H1 (cell line): ENCODE data around the gene CNTNAP3B. TPM values are rescaled to one million over a fixed set of nuclear protein-coding genes. Genes with fewer than 3 reads are reported as not detected.
"Not testable (repeated sequence)": the region's sequence is repeated elsewhere in the genome, so short reads cannot be mapped to it uniquely, and the experiment has no call there.

Experiments
- CTCF ChIA-PET: fragments of 300-600 bp; sonication (Branson Sonifier 250); formaldehyde crosslinking; loops from one replicate; lab custom pipeline; 2021; ENCODE audit not compliant: partially characterized antibody; lab: Charles Lee
- POLR2A ChIA-PET: fragments of 300-600 bp; sonication (Branson Sonifier 250); formaldehyde crosslinking; loops from one replicate; lab custom pipeline; 2021; ENCODE audit warnings: inconsistent platforms; ENCODE audit not compliant: partially characterized antibody; lab: Charles Lee
- DNase-seq, 2 experiments: peaks; one replicate each; pipeline versions ENCODE4 v3.0.0 to v3.0.0-alpha.2; 2010 to 2022; ENCODE audit warnings: low spot score in 2 of 2, low read depth in 1 of 2, mixed read lengths in 1 of 2
- FAIRE-seq: peaks from 2 replicates; lab custom pipeline; 2011; peaks lifted over from hg19 to GRCh38; lab: Jason Lieb, UNC
- H2AFZ ChIP-seq: 2 replicates; pipeline ENCODE4 v1.8.1; 2012; ENCODE audit warnings: low read length, inconsistent platforms
- H2AK5ac ChIP-seq: 2 replicates; pipeline ENCODE4 v1.6.1; 2013; ENCODE audit warnings: low read depth, low read length
- H2BK120ac ChIP-seq: replicated peaks from 2 replicates; pipeline ENCODE3; 2013; ENCODE audit warnings: low read depth, low read length, inconsistent platforms
- H2BK12ac ChIP-seq: 2 replicates; pipeline ENCODE4 v1.6.1; 2013; ENCODE audit warnings: low read depth, low read length
- H2BK15ac ChIP-seq: 2 replicates; pipeline ENCODE4 v1.6.1; 2013; ENCODE audit warnings: low read length
- H2BK20ac ChIP-seq: 2 replicates; pipeline ENCODE4 v1.6.1; 2013; ENCODE audit warnings: low read length
- H2BK5ac ChIP-seq: 2 replicates; pipeline ENCODE4 v1.6.1; 2013; ENCODE audit warnings: low read depth, low read length
- H3K14ac ChIP-seq: 2 replicates; pipeline ENCODE4 v1.6.1; 2013; ENCODE audit warnings: inconsistent platforms; ENCODE audit not compliant: insufficient read length
- H3K18ac ChIP-seq: 2 replicates; pipeline ENCODE4 v1.6.1; 2013; ENCODE audit warnings: low read length; ENCODE audit errors: extremely low read depth
- H3K23ac ChIP-seq: 2 replicates; pipeline ENCODE4 v1.6.1; 2013; ENCODE audit warnings: inconsistent platforms; ENCODE audit not compliant: insufficient read length
- H3K23me2 ChIP-seq: 2 replicates; pipeline ENCODE4 v1.6.1; 2013; ENCODE audit warnings: low read depth, low read length
- H3K27ac ChIP-seq: 2 replicates; pipeline ENCODE4 v1.6.1; 2011; ENCODE audit warnings: low read depth, low read length, inconsistent platforms
- H3K27me3 ChIP-seq, 4 experiments: replicated peaks in 1 of 4; 1 replicate in 1 of 4; 2 replicates in 3 of 4; pipeline versions ENCODE4 v1.6.1 to v1.8.1; 2011 to 2013; ENCODE audit warnings: low read length in 3 of 4, mild to moderate bottlenecking in 3 of 4, inconsistent platforms in 2 of 4, mixed read lengths in 2 of 4, moderate library complexity in 1 of 4; ENCODE audit not compliant: control insufficient read depth in 3 of 4, insufficient read depth in 3 of 4; ENCODE audit errors: extremely low read depth in 1 of 4
- H3K36me3 ChIP-seq, 4 experiments: 2 replicates each; pipeline versions ENCODE4 v1.6.1 to v1.8.1; 2011 to 2013; ENCODE audit warnings: mild to moderate bottlenecking in 4 of 4, low read length in 3 of 4, moderate library complexity in 2 of 4, control low read depth in 1 of 4, inconsistent platforms in 1 of 4; ENCODE audit not compliant: insufficient read depth in 4 of 4, control insufficient read depth in 2 of 4
- H3K4ac ChIP-seq: replicated peaks from 2 replicates; pipeline ENCODE3; 2013; ENCODE audit warnings: low read length, low read depth, mixed read lengths, inconsistent platforms; ENCODE audit not compliant: insufficient read length
- H3K4me1 ChIP-seq, 4 experiments: replicated peaks in 1 of 4; 1 replicate in 1 of 4; 2 replicates in 3 of 4; pipeline versions ENCODE4 v1.6.1 to v1.8.1; 2011 to 2013; ENCODE audit warnings: low read length in 3 of 4, inconsistent platforms in 2 of 4, mixed read lengths in 1 of 4; ENCODE audit not compliant: insufficient read depth in 4 of 4, control insufficient read depth in 3 of 4
- H3K4me2 ChIP-seq, 2 experiments: 2 replicates each; pipeline versions ENCODE4 v1.6.1 to v1.8.1; 2011 to 2013; ENCODE audit warnings: low read depth in 2 of 2, low read length in 2 of 2, control low read depth in 1 of 2, inconsistent platforms in 1 of 2, mild to moderate bottlenecking in 1 of 2; ENCODE audit not compliant: insufficient read depth in 1 of 2
- H3K4me3 ChIP-seq, 4 experiments: fragments of 200-600, 300-600 bp in 1 of 4; sonication (generic), shearing (Covaris generic), sonication (Bioruptor Twin) in 1 of 4; 2 replicates each; pipeline versions ENCODE4 v1.5.1 to v1.8.1; 2011 to 2016; ENCODE audit warnings: low read length in 4 of 4, low read depth in 3 of 4, control low read depth in 2 of 4, inconsistent platforms in 2 of 4, mild to moderate bottlenecking in 2 of 4, mixed read lengths in 1 of 4, moderate library complexity in 1 of 4; ENCODE audit not compliant: insufficient read depth in 2 of 4; ENCODE audit errors: extremely low read depth in 1 of 4
- H3K56ac ChIP-seq: replicated peaks from 2 replicates; pipeline ENCODE3; 2013; ENCODE audit warnings: low read depth, mild to moderate bottlenecking, mixed read lengths, low read length, inconsistent platforms; ENCODE audit not compliant: insufficient read length
- H3K79me1 ChIP-seq: 2 replicates; pipeline ENCODE4 v1.6.1; 2013; ENCODE audit warnings: low read depth, low read length, control low read depth
- H3K79me2 ChIP-seq, 2 experiments: 2 replicates each; pipeline versions ENCODE4 v1.6.1 to v1.8.1; 2012 to 2013; ENCODE audit warnings: low read length in 2 of 2, mild to moderate bottlenecking in 2 of 2, inconsistent platforms in 1 of 2; ENCODE audit not compliant: insufficient read depth in 2 of 2, control insufficient read depth in 1 of 2
- H3K9ac ChIP-seq, 4 experiments: replicated peaks in 1 of 4; 1 replicate in 1 of 4; 2 replicates in 3 of 4; pipeline versions ENCODE4 v1.6.1 to v1.8.1; 2011 to 2013; ENCODE audit warnings: low read depth in 3 of 4, low read length in 3 of 4, control low read depth in 2 of 4, mild to moderate bottlenecking in 2 of 4, moderate library complexity in 2 of 4, inconsistent platforms in 1 of 4; ENCODE audit errors: extremely low read depth in 1 of 4
- H3K9me3 ChIP-seq, 2 experiments: 2 replicates each; pipeline versions ENCODE4 v1.6.1 to v1.8.1; 2012 to 2013; ENCODE audit warnings: mild to moderate bottlenecking in 2 of 2, moderate library complexity in 2 of 2, control low read depth in 1 of 2, inconsistent platforms in 1 of 2, low read depth in 1 of 2, low read length in 1 of 2, mixed read lengths in 1 of 2; ENCODE audit not compliant: insufficient read depth in 2 of 2
- H4K20me1 ChIP-seq, 2 experiments: replicated peaks in 1 of 2; 2 replicates each; pipeline versions ENCODE3 to v1.8.1; 2011 to 2013; ENCODE audit warnings: inconsistent platforms in 2 of 2, low read length in 2 of 2, mild to moderate bottlenecking in 1 of 2; ENCODE audit not compliant: insufficient read depth in 2 of 2, control insufficient read depth in 1 of 2
- H4K5ac ChIP-seq: 2 replicates; pipeline ENCODE4 v1.6.1; 2013; ENCODE audit warnings: low read length, low read depth, mixed read lengths, inconsistent platforms; ENCODE audit not compliant: insufficient read length
- H4K8ac ChIP-seq: 2 replicates; pipeline ENCODE4 v1.8.0; 2013; ENCODE audit warnings: mild to moderate bottlenecking, moderate library complexity, low read length, inconsistent platforms; ENCODE audit not compliant: insufficient read depth; ENCODE audit errors: extremely low read depth
- H4K91ac ChIP-seq: replicated peaks from 2 replicates; pipeline ENCODE3; 2013; ENCODE audit warnings: low read length, mixed read lengths, inconsistent platforms; ENCODE audit not compliant: insufficient read length
- RAD21 ChIP-seq, 2 experiments: IDR thresholded peaks in 1 of 2; conservative IDR thresholded peaks in 1 of 2; 2 replicates each; pipeline ENCODE4 v1.6.1; 2011; ENCODE audit warnings: low read depth in 2 of 2, low read length in 2 of 2, improper control_type of control experiment in 1 of 2, inconsistent platforms in 1 of 2, mild to moderate bottlenecking in 1 of 2, moderate library complexity in 1 of 2
- WGBS, 2 experiments: shearing (Covaris generic) in 1 of 2; methylation state at CpG; one replicate each; pipeline versions ENCODE4 v1.1.6 to v1.1.7; 2013 to 2015; ENCODE audit warnings: low lambda C conversion rate in 2 of 2, mixed read lengths in 2 of 2, inconsistent platforms in 1 of 2, low coverage in 1 of 2, missing lambda C conversion rate in 1 of 2; ENCODE audit not compliant: insufficient replicate concordance in 2 of 2, insufficient coverage in 1 of 2, insufficient read length in 1 of 2; ENCODE audit errors: extremely low coverage in 1 of 2, missing lambda C conversion rate in 1 of 2; 5-methylcytosine and 5-hydroxymethylcytosine counted together
- polyA plus RNA-seq, 7 experiments: library from polyadenylated mRNA; depleted of rRNA in 3 of 7; stranded (reverse) in 5 of 7; unstranded in 2 of 7; fragments of >200 nt in 5 of 7; fragments of 200-250 nt in 2 of 7; gene quantifications; 1 replicate in 5 of 7; 2 replicates in 1 of 7; 4 replicates in 1 of 7; pipeline versions ENCODE4 v1.2.1 to v1.2.3, GENCODE V29; 2011 to 2013; ENCODE audit warnings: missing spikeins in 2 of 7, mixed read lengths in 2 of 7
- total RNA-seq: library from RNA; stranded (reverse); fragmentation: NEBNext Ultra II Directional; extraction: Animal tissue kit (Norgen Biotek cat#: 25700); gene quantifications from 2 replicates; pipeline ENCODE4 v1.2.1, GENCODE V29; 2021
- TF ChIP-seq, protein P1 (sequence below), 3 experiments: IDR thresholded peaks; 1 replicate in 2 of 3; 2 replicates in 1 of 3; pipeline versions ENCODE4 v1.5.1 to v1.6.1; 2011; ENCODE audit warnings: low read length in 3 of 3, mild to moderate bottlenecking in 3 of 3, inconsistent platforms in 2 of 3, low read depth in 1 of 3, moderate library complexity in 1 of 3; ENCODE audit not compliant: insufficient read depth in 1 of 3; ENCODE audit errors: control extremely low read depth in 1 of 3

CNTNAP3B gene
- total and polyA plus RNA-seq, 2 of the 8 experiments (the other 6 are each of a cell fraction or from before 2014, with no cell fraction given), result 1.3 to 2.9 TPM

DNA sequence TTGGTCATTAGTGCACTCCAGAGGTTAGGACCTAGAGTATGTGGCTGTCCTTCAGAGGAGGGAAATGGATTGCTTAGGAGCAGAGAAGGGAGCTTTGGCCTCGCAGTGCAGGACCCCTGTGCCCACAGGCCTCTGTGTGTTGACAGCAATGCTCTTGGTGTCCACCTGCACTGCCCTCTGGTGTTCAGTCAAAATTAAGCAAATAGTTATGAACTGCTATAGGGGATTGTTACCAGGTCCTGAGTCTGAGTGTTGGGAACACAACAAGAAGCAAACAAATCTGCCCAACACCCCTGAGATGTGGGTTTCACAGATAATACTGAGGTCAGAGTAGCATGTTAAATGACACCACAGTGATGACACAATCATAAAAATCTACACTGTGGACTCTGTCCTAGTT, 31.1 kb upstream of the CNTNAP3B start:
- H3K4me1 ChIP-seq, H3K4ac ChIP-seq, H2AFZ ChIP-seq, CTCF ChIA-PET, H2BK15ac ChIP-seq, H3K79me1 ChIP-seq, H4K20me1 ChIP-seq, H3K36me3 ChIP-seq, H4K91ac ChIP-seq, H3K14ac ChIP-seq, H2BK5ac ChIP-seq, H3K18ac ChIP-seq, FAIRE-seq, H3K4me2 ChIP-seq, H3K9ac ChIP-seq, H4K5ac ChIP-seq, H2BK120ac ChIP-seq, DNase-seq, H3K9me3 ChIP-seq, H3K27ac ChIP-seq, H3K4me3 ChIP-seq, H3K23me2 ChIP-seq, H4K8ac ChIP-seq, H3K79me2 ChIP-seq, H3K56ac ChIP-seq, H2BK12ac ChIP-seq, H2AK5ac ChIP-seq, H3K23ac ChIP-seq, H2BK20ac ChIP-seq, POLR2A ChIA-PET, H3K27me3 ChIP-seq: not testable (repeated sequence)
- no CpG with 5 or more reads among the region's 1 CpG for WGBS, 2 experiments
- peak; percentile 23 to 26 for TF ChIP-seq RAD21 (IDR thresholded peaks at IDR 0.05 in 1 of 2, conservative IDR thresholded peaks at IDR 0.05 in 1 of 2; ENCODE audit: low read depth in 2 of 2, low read length in 2 of 2)
- TF ChIP-seq, protein P1, sequence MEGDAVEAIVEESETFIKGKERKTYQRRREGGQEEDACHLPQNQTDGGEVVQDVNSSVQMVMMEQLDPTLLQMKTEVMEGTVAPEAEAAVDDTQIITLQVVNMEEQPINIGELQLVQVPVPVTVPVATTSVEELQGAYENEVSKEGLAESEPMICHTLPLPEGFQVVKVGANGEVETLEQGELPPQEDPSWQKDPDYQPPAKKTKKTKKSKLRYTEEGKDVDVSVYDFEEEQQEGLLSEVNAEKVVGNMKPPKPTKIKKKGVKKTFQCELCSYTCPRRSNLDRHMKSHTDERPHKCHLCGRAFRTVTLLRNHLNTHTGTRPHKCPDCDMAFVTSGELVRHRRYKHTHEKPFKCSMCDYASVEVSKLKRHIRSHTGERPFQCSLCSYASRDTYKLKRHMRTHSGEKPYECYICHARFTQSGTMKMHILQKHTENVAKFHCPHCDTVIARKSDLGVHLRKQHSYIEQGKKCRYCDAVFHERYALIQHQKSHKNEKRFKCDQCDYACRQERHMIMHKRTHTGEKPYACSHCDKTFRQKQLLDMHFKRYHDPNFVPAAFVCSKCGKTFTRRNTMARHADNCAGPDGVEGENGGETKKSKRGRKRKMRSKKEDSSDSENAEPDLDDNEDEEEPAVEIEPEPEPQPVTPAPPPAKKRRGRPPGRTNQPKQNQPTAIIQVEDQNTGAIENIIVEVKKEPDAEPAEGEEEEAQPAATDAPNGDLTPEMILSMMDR (IDR thresholded peaks at IDR 0.05; ENCODE audit: control extremely low read depth in 1 of 3, insufficient read depth in 1 of 3, low read depth in 1 of 3, low read length in 3 of 3), result peak in 1 of 3 experiments; percentile 17; a peak in 1 of 4 replicates
